ENCODE data around the gene SLC22A15.
"Not testable (repeated sequence)": the region's sequence is repeated elsewhere in the genome, so short reads cannot be mapped to it uniquely, and the experiment has no call there.

The SLC22A15 gene

DNA sequence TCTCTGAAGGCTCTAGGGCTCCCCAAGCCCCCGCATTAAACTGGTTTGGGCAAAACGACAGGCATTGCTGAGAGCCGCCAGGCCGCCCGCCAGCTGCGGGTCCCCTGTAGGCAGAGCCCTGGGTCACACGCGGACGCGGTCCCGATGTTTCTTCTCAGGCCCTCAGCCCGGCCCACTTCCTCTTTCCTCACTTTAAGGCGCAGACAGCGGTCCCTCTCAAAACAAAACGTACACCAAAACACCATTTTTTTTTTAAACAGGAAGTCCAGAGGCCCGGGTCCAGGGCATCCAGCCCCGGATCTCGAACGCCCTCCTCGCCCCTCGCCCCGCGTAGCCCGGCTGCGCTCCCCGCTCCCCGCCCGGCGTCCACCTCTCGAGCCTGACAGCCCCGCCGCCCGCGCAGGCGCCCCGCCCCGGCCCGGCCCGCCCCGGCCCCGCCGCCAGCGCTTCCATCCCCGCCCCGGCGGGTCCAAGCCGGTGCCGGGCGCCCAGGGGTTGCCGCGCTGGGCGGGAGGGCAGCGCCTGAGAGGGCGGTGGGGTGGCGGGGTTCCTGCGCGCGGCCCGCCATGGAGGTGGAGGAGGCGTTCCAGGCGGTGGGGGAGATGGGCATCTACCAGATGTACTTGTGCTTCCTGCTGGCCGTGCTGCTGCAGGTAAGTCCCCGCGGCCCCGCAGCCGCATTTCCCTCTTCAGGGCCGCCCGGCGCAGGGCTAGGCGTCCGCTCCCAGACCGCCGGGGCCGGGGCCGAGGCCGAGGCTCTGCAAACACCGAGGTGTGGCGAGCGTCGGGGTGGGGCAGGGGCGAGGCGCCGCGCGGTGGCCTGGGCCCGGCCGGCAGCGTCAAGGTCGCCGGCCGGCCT is at the start of gene SLC22A15:
Gene SLC22A15, plus strand, starts transcription at position 452 of the 859 bp plus-strand sequence. Its CDS starts 115 bp downstream, at position 567.
- DNase-seq = peak; percentile 82

DNA sequence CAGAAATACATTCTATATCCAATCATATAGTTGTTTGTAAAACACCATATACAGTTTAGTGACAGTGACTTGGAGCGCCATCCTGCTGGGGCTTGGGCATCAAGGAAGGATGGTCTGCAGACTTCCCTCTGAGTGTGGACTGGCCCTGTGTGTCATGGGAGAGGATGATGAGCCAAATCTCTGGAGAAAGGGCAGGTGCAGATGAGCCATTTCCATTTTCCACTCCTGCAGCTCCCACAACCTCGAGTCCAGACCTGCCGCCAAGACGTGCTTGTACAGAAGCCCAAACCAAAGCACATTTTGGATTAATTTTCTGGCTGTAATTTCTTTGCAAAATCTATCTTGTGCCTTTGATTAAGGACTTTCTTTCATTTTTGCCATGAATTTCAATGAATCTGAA is 48.3 kb upstream of the SLC22A15 start:
- DNase-seq = no peak

DNA sequence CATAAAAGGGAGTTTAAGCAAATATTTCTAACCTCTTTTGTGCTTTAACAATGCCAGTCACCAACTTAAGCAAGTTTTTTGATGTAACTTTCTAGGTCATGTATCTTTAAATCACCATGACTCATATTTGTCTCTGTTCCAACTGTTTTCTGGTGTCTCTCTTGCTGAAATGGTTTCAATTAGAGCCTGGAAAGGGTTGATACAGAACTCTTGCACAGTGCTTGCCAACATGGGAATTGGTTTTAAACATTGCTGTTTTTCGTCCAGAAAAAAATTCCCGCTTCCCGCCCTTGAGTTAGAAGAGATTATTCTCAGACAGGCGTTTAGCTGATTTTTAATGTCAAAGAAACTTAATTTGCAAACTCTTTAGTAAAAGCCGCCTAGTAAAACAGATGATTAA is 46.4 kb upstream of the SLC22A15 start:
- no peak for DNase-seq

DNA sequence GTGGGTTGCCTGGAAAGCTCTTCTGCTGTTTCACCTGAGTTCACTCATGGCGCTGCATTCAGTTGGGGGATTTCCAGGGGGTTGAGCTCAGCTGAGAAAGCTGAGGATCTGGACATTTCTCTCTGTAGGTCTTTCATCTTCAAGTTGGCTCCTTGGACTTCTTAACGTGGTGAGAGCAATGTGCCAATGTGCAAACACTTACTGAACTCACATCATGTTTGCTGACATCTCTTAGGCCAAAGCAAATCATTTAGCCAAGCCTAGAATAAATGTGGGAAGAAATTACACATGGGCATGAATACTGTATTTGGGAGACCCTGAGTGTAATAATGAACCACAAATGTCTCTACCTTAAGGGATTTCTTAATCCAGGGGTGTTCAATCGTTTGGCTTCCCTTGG is 42.7 kb upstream of the SLC22A15 start:
- no peak for DNase-seq

DNA sequence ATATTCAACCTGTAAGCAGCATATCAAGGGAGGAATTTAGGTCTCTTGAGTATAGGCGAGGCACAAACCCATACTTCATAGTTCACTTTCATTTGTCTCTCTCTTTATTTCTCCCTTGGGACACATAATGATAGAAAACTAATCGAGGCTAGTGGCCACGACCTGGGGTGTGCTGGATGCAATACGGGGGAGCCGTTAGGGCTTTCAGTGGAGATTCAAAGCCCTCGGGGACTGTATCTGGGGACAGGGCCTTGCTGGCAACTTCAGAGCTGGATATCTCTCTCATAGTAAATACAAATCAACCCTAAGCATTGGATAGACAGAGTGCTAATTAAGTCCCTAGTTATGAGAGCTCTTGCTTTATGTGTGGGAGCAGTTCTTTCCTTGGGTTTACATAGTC is 36.9 kb upstream of the SLC22A15 start:
- no peak for DNase-seq

DNA sequence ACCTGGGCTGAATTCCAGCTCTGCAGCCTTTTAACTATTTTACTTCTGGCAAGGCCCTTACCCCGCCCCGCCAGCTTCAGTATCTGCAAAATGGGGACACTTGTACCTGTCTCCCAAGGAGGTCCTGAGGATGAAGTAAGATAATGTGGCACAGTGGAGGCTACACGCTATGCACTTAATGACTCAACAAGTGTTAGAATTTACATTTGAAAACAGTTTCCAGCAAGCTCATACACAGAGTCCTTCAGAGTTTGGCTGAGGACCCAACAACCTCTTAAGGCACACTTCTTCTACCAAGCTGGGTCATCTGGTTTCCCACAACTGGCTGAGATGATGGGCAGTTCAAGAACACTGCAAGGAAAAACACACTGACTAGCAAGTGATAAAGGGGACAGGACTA is 30.2 kb upstream of the SLC22A15 start:
- DNase-seq = no peak

DNA sequence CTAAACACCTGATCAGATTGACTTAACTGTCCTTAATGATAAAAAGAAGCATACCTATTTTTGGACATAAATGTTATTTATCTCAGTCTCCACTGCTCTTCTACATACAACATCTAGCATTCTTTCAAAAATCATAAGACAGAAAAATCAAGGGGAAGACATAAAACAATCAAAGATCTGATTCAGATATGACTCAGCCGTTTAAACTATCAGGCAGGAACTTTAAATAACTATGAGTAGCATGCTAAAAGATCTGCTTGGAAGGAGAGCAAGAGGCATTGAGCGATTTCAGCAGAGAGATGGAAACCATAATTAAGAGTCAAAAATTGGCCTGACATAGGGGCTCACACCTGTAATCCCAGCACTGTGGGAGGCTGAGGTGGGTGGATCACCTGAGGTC is 27.2 kb upstream of the SLC22A15 start:
- no peak for DNase-seq

DNA sequence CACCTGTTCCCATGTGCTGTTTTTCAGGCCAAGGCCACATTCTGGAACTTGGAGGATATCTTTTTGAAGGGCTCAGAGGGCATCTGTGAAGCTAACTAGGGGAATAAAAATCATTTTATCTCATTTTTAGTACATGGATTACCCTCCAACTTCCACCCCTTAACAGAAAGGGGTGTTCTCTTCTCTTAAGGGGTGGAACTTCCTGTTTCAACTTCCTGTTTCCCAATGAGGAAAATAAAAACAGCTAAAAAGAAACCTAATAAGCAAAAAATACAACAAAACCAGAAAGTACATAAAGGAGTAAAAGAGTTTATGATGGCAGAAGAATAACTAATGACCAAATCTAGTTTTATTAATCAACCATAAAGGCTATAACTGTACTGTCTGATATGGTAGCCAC is 24.8 kb upstream of the SLC22A15 start:
- DNase-seq = no peak

DNA sequence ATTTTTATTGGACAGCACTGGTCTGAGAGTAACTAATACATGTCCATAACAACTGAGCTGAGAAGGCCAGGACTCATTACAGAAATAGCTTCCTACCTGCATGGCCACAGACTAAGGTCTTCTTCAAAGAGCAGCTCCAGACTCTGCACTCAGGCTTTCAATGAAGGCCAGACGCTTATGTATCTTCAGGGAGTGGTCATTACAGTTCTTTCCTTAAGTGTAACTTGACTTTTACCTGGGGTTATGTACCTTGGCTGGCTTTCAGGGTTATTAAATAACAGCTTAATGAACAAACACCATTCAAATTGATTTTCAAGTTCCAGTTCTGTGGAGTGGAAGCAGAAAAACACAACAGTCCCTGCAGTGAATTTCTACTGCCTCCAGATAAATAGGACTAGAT is 23.8 kb upstream of the SLC22A15 start:
- DNase-seq = no peak

DNA sequence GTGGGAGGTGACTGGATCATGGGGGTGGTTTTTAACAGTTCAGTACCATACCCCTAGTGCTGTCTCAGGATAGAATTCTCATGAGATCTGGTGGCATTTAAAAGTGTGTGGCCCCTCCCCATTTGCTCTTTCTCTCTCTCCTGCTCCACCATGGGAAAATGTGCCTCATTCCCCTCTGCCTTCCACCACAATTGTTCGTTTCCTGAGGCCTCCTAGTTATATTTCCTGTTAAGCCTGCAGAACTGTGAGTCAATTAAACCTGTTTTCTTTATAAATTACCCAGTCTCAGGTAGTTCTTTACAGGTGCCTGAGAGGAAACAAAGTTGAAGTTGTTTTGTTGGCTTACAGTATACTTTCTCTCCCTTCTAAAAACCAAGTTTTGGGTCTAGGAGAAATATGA is 23.1 kb upstream of the SLC22A15 start:
- DNase-seq = no peak

DNA sequence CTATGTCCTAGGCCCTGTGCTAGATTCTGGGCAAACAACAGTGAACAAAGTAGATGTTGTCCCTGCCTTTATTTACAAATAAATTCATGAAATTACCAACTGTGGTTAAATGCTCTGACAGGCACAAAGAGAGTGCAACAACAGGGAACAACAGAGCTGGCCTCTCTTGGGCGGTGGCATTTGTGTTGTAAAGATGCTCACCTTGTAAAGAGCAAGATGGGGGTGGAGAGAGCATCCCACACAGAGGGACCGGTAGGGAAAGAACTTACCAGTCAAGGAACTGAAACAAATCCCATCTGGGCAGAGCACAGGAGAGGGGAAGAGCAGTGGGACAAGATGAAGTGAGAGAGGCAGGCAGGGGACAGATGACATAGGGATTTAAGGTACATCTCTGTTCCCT is 21.6 kb upstream of the SLC22A15 start:
- no peak for DNase-seq

DNA sequence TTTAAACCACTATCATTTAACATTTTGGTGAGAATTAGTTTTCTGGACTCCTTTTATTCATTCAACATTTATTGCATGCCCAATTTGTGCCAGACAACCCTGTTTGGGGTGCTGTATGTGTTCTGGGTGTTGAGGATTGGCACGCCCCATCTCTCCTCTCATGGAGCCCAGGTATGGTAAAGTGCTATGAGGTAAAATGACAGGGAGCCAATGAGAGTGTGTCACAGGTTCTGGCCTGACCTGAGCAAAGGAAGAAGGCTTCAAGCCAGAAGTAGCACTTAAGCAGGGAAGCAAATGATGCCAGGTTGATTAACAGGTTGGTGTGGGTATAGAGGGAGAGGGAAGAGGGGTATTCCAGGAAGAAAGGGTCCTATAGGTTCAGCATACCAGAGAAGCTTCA is 21.1 kb upstream of the SLC22A15 start:
- no peak for DNase-seq

DNA sequence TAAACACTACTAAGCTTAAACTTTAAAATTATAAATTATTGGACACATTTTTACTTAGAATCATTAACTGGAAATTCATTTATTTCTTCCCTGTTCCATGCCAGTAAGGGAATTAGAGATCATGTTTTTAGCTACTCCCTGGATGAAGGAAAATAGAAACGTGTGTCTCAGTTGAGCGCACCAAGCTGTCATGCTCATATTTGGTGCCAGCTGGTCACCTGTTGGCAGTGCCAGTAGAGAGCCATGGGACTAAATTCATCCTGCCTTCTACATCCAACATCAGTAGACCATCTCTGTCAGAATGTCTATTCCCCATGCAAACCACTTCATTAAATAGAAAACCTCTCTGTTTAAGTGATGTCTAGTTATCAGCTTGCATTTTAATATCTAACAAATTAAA is 17.4 kb upstream of the SLC22A15 start:
- no peak for DNase-seq

DNA sequence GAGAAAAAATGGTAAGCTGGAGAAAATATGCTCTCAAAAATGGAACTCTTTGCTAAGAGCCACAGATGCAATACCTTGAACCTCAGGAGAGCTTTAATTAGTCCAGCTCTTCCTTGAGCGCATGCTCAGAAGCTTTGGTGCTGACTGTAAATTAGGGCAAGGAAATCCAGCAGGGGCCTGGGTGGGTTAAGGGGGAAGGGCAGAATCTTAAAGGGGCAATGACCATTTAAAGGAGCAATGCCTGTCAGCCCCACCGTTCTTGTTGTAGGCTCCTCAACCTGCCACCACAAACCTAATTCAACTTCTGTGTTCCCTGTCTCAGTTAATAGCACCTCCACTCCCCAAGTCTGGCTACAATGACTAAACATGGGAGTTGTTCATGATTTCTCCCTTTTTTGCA is 6.8 kb upstream of the SLC22A15 start:
- no peak for DNase-seq

DNA sequence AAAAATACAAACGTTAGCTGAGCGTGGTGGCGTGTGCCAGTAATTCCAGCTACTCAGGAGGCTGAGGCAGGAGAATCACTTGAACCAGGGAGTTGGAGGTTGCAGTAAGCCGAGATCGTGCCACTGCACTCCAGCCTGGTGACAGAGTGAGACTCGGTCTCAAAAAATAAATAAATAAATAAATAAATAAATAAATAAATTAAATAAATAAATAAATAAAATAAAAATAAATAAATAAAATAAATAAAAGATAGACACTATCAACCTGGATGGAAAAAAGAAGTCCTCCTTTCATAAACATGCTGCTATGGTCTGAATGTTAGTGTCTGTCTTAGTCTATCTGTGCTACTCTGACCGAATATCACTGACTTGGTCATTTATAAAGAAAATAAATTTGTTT is 4.5 kb upstream of the SLC22A15 start:
- not testable (repeated sequence) for DNase-seq

DNA sequence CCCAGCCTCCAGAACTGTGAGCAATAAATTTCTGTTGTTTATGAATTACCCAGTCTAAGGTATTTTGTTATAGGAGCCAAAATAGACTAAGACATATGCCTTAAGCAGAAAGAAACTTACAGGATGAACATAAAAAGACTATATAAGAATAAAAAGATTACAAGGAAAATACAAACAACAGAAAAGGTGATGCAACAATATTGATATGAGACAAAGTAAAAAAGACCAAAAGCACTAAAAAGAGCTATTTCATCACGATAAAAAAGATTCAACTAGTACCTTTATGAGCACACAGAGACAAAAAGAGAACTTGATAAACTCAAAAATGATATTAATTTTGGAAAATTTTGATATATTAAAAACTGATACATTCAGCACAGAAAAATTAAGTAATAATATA is 3.2 kb upstream of the SLC22A15 start:
- no peak for DNase-seq

DNA sequence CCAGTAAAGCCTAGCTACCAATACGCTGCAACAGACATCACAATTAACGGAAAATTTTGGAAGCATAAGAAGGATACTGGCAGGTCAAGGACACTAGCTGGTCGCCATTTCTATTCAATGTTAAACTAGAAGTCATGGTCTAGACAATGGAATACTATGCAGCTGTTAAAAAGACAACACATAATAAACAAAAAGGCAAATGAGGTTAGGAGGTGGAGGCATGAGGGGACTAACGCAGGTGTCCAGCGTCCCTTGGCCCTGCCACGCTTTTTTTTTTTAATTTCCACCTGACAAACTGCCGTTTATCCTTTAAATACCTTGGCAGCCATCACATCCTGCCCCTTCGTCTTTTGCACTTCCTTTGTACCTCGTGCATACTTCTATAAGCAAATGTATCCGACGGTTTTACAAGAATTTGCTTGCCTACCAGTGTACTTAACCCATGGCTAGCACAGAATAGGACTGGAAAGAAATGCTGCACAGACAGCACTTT is 698 bp upstream of the SLC22A15 start:
- peak; percentile 82 for DNase-seq

DNA sequence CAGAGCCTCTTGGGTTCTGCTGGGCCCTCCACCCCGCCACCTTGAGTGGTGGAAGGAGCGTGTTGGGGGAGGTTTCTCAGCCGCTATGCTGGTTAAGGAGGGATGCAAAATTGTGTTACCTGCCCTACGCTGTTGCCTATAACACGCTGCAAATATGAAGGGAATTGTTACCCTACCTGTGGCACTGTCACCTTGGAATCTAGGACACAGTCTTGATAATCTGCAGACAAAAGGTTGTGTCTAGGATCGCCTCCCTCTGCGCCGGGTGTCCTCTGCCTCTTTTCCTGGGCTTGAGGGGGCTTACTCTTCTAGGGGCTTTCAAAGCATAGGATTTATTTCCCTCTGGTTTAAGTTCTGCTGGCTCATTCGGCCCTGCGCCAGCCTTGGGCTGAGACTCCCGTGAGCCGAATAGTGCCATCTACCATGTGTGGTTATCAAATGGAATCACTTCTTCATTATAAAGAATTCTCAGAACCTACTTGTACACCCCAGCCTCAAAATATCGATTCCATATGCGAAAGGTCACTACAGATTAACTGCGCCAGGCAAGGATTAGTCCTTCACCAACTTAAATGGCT is 697 bp downstream of the SLC22A15 start:
- peak; percentile 20 for DNase-seq

DNA sequence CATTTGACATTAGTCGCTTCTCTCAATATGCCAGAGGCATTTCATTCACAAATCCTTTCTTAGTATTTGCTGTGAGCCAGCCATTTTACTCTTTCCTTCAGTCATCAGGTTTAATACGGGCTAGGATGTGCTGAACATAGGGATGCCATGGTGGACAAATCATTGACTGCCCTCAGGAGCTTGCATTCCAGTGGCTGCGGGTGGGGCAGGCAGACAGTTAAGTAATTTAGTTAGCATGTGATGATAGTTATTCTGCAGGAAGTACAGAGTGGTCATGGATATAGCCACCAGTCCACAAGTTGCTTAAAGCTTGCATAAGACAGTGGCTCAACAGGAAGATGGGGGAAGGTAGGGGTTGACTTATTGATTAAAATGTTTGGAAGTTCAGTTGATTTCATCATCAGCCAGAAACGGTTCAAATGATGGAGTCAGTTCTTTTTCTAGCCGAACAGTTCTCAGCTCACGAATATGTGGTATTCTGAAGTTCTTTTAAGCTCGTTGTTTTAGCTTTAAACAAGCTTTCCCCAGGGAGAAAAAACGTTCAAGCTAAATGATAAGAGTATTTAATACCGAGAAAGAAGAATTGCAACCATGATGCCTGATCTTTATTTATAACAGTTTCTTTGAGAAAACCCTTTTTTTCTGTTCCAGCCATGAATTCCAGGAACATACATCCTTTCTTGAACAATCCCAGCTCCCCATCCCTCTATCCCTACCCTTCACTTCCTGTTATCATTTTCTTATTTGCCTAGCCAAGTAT is 1.4 kb downstream of the SLC22A15 start:
- DNase-seq = no peak

DNA sequence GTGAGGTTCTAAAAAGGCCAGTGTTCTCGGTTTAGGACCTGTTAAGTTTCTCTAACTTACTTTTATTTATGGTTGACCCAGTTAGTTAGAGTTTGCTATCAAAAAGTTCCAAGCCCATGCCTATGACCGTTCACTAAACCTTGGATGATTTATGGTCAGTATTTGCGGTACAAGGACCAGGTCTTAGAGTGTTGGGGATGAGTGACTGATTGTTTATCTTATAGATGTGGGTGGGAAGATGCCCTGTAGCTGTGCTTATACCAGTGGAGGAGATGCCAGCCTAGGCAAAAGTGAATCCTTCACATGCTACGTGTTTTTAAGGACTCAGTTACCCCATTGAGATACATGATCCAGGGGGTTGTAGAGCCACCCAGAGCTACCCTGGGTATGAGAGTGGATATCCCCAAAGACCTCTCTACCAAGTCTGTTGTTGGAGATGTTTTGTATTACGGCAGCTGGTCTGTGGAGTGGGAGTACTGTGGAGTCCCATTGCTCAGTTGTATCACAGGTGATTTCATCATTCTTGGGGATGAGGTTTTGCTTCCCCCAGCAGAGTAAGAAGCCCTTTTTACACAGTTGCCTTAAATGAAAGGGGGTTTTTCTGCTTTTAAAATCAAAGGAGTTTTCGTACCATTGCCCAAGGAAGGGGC is 2.1 kb downstream of the SLC22A15 start:
- DNase-seq = no peak

DNA sequence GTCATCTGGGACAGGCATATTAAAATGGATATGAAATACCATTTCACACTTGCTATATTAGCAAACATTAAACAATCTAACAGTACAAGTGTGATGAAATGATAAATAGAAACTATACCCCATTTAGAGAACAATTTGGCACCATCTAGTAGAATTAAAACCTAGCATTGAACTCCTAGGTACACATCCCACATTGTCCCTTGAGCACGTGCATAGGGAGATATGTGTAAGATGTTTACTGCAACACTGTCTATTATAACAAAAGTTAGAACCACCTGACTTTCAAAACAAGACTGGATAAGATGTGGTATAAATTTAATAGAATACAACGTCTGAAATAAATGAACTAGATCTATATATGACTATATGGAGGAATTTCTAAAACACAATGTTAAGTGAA is 3.8 kb downstream of the SLC22A15 start:
- DNase-seq = no peak

DNA sequence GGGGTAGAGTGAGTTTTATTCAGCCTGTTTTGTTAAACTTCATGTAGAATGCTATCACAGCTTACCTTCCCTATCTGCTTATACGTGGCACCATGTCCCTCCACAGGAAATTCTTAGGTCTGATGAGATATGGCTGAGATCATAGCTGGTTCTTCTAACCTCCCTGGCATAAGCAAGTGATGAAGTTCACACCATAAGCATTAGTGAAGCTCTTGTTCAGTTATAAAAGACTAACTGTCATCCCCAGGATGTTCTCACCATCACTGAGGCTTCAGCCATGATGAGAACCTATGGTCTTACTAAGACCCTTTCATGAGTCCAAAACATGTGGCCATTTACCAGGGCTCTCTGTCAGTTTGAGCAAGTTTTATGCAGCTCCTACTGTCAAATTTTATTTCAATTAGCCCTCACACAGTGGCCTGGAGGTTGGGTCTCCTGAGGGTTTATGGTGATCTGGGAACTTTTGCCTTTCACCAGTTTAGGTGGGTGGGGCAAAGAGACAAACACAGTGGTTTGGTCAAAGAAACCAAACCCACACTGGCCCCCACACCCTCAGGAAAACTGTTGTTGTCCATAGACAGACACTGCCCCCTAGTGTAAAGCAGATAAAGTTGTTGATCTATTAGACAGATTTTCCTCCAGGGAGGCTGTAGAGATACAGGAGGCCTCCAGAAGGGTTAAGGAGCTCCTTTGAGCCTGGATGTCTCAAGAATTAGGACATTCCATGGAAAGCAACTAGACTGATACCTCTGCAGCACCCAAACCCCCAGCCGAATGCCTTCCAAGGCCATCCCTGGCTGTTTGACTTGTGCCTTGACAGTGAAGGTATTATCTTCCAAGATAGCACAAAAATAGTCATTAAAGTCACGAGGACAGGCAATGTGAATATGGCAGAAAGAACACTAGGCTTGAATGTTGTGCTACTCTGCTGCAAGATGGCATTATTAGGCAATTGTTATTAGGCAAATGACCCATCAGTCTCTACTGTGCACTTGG is 5.0 kb downstream of the SLC22A15 start:
- DNase-seq = peak; percentile 66

All from NCI-H510A treated with DMSO at 0.1 percent for 48 hours (cell line).